Posterior cingulate gyrus (tissue), 11 donors: ENCODE data around the gene BGN.

Source experiments
- DNase-seq, 10 donors: peaks; one replicate each; pipeline versions ENCODE4 v3.0.0 to v3.0.0-alpha.2; 2020 to 2021; ENCODE audit warnings: mixed read lengths in 3 of 10
- intact Hi-C: fragments of 100-400 bp; cut with DNase I; formaldehyde crosslinking; loops from one replicate; pipeline ENCODE4 v1.15.1; 2023

BGN gene

DNA sequence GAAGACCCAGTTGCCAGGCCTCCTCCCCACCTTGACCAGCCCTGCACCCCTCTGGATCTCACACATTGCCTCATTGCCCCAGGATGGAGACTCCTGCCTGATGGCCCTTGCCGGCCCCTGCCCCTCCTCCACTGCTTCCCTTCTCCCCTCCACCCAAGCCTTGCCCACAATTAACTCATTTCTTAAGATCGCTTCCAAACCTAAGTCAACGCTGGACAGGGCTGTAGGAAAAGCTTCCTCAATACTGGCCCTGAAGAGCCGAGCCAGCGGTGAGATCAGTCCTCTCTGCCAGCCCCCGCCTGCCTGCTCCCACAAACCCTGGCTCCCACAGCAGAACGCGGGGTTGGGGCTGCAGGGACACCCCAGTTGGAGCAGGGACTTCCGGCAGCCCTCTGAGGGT is 16.9 kb upstream of the BGN start:
- intact Hi-C loops, result no loop called here
- DNase-seq, result no peak

DNA sequence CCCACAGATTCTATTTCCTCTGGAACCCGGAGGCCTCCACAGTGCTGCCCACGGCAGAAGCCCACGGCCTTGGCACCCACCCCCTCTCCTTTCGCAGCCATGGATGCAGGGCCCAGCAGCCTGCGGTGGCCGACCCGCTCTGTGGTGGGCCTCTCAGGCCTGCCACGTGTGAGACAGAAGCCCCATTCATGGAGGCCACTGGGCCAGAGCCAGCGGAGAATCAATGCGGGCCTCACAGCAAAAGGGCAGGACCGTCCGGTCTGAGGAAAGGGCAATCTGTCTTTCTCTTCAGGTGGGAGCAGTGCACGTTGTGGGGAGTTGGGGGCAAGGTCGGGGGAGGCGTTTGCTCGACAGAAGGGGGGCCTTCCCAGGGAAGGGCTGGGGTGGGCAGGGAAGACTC is 16.0 kb upstream of the BGN start:
- DNase-seq, result peak in 4 of 10 donors; percentile 17 to 46 (median 31)
- intact Hi-C loops, result no loop called here

DNA sequence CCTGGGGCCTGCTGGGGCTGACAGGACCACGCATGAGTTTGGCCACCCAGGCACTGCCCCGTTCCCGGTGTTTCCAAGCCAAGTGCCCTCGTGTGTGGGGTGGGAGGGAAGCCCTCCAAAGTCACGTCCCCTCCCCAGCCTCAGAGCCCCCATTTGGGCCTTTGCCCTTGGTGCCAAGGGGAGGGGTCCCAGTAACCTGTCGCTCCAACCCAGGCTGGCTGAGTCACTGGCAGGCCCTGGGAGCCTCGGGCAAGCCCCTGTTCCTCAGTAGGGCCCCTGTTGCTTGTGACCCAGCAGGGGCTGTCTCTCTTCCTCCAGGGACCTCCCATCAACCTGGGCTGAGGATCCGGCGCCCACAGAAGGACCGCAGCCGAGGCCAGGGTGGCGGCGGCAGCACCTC is 13.7 kb upstream of the BGN start:
- intact Hi-C loops, result no loop called here

DNA sequence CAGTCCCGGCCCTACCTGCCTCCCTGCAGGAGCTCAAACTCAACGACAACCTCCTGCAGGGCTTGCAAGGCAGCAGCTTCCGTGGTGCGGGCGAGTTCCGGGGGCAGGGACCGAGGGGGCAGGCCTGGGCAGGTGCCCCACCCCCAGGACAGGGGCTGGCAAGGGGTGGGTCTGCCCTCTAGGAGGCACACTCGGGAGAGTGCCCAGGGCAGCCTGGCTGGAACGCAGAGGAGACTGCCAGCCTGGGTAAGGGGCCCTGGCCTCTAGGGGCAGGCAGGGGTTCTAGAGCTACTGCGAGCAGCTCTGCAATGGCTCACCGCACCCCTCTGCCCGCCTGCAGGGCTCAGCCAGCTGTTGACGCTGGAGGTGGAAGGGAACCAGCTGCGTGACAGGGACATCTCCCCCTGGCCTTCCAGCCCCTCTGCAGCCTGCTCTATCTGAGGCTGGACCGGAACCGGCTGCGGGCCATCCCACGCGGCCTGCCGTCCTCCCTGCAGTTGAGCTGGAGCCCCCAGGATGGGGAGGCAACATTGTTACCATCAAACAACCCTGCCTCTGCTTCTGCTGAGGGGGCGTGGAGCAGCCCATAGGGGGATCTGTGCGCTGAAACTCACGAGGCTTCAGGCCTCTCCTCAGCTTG is 12.3 kb upstream of the BGN start:
- DNase-seq, result no peak
- intact Hi-C loops, result no loop called here

More for the DNA sequence above, 13.7 kb upstream of the BGN start:
- DNase-seq, result no peak

DNA sequence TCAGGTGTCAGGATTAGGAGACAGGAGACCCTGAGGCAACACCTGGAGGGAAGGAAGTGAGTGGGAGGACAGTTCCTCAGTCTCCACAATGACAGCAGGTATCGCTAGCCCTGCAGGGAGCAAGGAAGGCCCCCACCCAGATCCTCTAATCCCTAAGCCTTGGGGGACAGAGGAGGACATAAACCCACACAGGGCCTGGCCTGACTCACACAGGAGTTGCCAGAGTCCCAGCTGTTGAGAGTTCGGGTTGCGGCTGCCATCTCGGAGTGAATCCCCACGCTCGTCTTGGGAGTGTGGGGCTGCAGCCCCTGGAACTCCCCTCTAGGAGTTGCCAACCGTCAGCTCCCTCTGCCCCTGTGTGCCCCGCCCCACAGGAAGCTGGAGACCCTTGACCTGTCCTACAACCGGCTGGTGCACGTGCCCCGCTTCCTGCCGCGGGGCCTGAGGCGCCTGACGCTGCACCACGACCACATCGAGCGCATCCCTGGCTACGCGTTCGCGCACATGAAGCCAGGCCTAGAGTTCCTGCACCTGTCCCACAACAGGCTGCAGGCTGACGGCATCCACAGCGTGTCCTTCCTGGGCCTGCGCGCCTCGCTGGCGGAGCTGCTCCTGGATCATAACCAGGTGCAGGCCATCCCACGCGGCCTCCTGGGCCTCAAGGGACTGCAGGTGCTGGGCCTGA is 9.2 kb upstream of the BGN start:
- no peak for DNase-seq
- intact Hi-C loops, result no loop called here

DNA sequence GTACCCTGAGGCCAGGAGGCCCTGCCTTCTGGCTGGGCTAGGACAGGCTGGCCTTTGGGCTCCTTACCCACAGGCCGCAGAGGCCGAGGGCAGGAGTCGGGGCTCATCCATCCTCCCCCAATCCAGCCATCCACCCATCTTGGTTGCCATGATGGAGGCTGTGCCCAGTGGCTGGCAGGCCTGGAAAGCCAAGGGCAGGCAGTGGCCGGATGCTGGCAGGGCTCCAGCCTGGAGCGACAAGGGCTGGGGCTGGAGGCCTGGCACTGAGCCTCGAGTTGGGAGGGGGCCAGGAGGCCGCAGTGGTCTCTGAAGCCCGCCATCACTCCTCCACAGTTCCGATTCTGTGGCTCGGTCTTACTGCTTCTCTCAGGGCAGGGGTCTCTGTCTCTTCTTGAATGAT is 8.6 kb upstream of the BGN start:
- DNase-seq, result no peak
- intact Hi-C loops, result no loop called here

DNA sequence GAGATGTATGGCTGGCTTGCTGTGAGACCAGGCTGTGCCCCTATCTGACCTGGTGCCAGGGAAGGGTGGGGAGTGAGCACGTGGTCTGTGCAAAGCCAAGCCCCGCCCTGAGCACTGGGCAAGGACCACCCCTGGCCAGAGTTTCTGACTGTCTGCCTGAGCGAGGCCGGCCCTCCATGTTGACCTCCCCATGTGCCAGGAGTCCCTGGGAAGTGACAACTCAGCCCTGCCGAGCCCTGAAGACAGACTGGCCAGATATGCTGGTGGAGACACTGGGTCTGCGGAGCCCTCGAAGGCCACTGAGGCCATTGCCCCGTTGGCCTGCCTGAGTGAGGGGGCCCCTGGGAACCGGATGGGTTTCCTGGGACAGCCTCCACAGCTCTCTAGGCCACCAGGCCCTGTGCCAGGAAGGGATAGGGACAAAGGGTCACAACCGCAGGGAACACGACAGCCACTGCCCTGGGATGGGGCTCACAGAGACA is 7.1 kb upstream of the BGN start:
- no peak for DNase-seq
- intact Hi-C loops, result no loop called here

DNA sequence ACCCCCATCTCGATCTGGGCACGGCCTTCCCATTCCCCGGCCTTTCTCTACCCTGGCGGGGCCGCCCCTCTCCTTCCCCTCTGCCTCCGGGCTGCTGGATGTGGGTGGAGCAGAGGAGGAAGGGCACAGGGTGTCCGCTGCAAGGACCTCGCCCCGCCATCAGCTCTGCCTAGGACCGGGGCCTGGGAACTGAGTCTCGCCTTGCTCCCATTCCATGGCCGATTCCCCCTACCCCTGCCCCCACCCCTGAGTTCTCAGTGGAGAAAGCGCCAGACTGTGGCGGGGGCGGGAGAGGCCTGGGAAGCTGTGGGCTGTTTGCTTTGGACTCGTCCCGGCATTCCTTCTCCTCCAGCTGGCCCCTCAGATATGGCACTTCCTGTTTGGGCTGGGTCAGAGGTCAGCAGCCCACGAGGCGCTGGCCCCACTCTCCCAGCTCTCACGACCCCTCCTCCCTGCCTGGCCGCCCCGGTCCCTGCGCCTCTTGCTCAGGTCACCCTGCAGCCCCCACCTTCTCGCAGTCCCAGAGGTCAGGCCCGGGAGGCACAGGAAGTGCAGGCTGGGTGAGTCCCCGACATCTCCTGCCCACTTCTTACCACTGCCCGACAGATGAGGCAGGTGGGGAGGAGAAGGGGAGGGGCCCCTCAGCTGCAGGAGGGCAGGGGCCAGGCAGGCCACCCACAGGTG is 6.4 kb upstream of the BGN start:
- DNase-seq, result no peak
- intact Hi-C loops, result no loop called here

DNA sequence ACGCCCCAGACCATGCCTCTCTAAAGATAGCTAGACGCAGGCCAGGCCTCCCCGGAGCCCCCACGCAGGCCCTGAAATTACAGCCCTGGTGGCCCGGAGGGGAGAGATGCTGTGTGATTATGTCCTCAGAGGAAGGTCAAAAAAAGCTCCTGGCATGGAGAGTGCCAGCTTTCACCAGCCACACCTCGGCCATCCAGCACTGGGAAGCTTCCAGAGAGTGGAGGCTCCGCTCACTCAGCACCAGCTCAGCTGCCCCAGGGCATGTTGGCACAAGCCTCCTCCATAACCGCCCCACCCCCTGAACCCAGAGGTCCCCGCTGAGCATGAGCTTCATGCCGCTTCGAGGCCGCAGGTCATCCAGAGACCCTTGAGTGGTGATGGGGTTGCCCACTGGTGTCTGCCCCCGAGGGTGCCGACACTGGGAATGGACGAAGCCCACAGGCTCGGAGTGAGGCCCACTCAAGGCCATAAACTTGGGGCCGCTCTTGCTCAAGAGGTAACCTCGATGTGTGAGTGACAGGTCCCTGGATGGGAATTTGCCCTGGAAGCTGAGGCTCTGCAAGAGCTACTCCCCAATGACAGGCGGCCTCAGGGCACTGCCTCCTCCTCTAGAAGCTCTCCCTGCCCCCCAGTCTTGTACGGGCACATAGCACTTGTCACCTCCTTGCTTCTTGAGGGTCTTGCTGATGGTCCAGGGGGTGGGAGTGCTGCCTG is 4.4 kb upstream of the BGN start:
- DNase-seq, result no peak
- intact Hi-C loops, result no loop called here

DNA sequence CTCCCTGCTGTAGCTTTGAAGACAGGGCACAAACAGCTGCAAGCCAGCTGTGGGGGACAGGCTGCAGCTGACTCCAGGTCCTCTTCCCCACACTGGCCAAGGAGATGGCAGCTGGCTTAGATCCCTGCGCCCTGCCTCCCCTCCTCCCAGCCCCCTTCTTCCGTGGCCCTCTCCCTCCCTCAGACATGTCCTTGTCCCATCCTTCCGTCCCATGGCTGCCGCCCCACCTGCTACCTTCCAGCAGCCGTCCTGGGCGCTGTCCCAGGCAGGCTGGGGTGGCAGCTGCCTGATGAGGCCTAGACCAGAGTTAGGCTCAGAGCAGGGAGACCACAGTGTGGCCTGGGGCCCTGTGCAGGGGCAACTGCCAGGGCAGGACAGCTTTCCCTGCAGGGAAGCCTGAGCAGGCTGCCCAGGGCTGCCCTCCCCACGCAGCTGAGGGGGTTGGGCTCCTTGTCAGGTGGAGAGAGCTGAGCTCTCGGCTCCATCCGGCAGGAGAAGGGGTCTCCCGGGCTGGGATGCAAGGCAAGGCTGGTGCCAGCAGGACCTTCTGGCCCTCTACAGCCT is 3.3 kb upstream of the BGN start:
- intact Hi-C loops, result no loop called here
- no peak for DNase-seq

DNA sequence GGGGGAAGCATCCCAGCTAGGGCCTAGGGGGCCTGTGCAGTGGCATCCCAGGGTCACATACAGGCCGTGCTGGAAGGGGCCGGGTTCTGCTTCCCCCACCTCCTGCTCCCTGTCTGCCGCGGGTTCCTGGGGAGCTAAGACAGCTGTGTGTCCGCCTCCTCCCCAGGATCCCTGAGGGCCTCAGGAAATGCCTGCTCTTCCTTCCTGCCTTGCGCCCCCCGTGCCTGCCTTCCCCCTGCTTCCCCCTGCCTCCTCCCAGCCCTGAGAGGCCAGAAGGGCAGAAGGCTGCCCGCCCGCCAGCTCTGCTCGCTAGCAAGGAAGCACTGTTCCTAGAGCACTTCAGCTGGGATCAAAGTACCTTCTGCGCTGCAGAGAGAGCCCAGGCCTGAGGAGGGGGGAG is 2.9 kb upstream of the BGN start:
- no peak for DNase-seq
- intact Hi-C loops, result no loop called here

DNA sequence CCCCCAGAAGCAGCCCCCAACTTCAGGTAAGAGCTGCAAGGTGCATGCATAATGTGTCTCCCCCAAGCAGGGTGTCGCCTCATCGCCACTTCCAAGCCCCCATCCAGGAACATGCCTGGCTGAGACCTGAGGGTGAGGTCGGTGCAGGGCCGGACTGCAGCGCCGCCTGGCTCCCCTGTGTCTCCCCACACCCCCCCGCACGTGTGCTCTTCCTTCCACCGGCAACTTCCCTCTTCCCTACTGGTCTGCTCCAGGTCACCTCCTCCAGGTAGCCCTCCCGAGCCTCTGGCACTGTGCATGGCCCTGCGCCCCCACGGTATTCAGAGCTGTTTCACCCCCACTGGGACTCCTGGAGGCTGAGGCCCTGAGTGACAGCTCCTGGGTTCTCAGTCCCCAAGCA is 2.2 kb upstream of the BGN start:
- intact Hi-C loops, result no loop called here
- no peak for DNase-seq

DNA sequence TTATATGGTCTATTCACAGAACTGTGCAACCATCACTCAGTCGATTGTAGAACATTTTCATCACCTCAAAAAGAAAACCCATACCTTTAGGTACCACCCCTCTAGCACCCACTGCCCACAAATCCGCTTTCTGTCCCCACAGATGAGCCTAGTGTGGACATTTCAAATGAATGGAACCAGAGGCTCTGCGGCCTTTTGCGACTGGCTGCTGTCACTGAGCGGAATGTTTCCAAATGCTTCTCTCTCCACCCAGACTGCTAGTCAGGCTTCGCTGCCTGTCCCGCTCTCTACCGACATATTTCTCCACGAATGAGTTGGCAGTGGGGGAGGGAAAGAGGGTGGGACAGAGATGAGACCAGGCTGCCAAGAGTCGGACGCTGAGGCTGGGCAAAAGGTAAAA is 1.7 kb upstream of the BGN start:
- intact Hi-C loops, result no loop called here
- DNase-seq, result no peak

DNA sequence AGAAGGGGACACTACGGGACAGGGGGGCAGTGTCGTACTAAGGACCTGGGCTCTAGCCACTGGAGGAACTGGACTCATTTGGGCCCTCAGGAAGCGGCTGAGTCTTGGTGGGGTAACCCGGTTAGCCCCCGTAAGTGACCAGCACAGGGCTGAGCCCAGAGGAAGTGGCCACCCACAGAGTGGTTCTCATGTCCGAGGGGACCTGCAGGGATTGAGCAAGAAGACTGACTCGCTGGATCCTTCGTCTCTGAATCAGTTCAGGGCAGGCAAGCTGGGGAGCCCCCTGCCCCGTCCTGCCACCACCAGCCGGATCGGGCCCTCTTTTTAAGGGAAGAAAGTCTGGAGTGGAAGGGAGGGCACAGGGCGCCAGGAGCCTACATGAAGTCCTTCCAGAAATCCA is 719 bp upstream of the BGN start:
- no peak for DNase-seq
- intact Hi-C loops, result no loop called here

DNA sequence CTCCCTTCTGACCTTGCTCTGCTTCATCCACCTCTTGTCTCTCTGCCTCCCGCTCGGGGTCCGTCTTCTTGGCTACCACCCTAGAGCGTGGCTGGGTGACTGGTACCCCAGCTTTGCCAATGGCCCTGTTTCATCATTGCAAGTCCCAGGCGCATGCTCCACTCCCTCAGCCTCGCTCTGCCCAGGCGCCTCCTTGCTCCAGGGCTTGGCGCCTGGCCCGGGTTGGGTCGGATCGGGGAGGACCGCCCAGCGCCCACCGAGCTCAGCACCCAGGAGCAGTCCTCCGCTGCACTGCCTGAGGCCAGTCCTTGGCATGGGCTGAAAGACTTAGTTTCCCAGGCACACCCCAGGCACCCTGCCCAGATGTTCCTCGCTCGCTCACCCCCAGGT is 577 bp downstream of the BGN start:
- intact Hi-C loops, result no loop called here
- peak in 1 of 10 donors; percentile 17 for DNase-seq

DNA sequence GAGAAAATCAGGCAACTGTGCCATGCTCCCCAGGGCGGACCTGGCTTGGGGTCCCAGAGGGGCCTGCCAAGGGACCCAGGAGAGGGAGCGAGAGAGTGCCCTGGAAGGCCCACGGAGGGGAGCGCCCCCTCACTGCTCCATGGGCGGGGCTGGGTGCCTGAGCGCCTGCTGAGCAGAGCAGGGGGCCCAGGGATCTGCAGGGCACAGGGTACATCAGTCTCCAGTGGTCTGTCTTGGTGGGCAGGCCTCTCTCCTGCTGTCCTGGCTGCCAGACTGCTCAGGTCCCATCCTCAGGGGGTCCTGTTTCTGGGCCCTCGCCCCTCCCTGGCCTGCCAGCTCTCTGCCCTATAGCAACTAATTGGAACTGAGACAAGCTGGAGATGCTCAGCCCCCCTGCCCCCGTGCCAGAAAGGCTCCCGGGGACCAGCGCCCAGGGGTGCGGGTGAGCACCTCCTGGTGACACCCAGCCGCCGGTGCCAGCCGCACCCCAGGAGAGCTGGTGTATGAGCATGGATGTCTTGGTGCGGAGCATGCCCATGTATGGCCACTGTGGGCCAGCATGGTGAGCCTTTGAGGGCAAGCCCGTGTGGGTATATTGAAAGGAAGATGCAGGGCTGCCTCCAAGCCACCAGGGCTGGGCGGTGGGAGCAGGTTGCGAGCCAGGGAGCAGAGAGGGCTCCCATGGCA is 1.3 kb downstream of the BGN start:
- intact Hi-C loops, result no loop called here
- no peak for DNase-seq

DNA sequence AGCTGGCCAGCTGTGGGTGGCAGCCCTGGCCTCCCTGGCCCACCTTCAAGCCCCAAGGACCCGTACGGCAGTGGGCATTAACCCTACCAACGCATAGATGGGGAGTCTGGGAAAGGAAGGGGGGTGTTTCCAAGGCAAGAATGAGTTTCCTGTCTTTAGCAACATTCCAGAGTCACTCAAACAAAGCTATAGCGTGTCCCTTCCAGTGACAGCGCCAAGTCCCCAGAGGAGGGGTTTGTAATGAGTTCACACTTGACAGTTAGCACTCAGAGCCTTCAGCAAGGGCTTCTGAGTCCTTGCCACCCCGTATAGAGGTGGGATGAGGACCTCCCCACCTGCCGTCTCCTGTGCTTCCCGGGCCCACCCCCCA is 1.8 kb downstream of the BGN start:
- intact Hi-C loops, result no loop called here
- DNase-seq, result no peak

DNA sequence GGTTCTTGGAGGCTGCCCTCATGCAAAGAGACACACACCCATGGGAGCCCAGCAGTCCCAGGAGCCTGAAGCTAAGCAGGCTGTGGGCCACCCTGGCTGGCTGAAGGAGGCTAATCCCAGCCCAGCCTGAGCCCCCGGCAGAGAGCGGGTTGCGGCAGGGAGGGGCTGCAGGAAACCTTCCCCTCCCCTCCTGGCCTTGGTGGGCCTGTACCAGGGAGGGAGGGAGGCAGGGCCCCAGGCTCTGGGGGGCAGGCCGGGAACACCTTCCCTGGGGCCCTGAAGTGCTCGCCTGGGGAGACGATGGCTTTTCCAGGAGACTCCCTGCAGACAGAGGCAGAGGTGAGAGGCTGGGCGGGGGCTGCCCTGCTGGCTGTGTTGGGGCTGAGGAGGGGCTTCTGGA is 3.7 kb downstream of the BGN start:
- no peak for DNase-seq
- intact Hi-C loops, result no loop called here

DNA sequence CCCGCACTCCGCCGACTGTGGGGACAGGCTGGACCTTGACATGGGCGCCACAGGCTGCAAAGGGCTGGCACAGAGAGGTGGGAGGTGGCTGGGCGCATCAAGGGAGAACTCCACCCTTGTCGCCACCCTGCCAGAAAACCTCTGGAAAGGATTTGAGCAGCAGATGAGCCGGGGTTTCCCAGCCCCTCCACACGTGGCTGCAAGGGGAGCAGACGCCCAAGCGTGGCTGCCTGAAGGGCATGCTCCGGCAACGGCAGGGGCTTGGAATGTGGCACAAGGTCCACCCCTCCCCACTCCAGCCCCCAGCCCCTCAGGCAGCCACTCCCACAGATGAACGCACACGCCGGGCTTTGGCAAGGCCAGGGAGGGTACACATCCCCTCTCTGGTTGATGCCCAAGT is 4.6 kb downstream of the BGN start:
- intact Hi-C loops, result no loop called here
- no peak for DNase-seq

DNA sequence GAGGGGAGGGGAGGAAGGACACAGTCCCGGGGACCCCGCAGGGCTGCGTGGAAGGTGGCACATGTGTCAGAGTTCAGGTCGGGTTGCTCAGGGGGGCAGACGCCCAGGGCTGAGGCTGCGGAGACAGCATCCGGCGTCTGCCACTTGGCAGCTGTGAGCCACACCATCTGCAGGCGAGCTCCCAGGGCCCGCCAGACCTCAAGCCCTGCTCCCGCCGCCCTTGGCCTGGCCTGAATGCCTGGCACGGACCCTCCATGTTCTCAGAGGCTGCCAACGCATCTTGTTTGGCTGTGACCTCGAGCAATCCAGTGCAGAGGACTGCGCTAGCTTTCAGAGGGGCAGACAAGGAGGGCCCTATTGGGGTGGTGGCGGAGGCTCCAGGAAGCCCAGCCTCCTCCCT is 5.1 kb downstream of the BGN start:
- peak; percentile 55 to 95 (median 70) for DNase-seq
- intact Hi-C loops, result loop anchor here (10.0 kb wide), 1 partner anchor 545 kb away; no protein-coding TSS in a partner anchor
